Activated B cell treated with CpG ODN at 0.5 μM for 24 hours (primary cell): ENCODE measurements around the gene AOPEP. TPM values are rescaled to one million over a fixed set of nuclear protein-coding genes. Genes with fewer than 3 reads are reported as not detected.

Experiments used
- ATAC-seq: fragments of 200-7000 bp; cut with Tn5 transposase; one replicate; pipeline ENCODE4 v1.10.0; 2021; ENCODE audit warnings: low read depth, mild to moderate bottlenecking, moderate library complexity
- CTCF ChIA-PET: fragments of 350-600 bp; sonication (Branson Sonifier 250); formaldehyde crosslinking; loops from one replicate; lab custom pipeline; 2021; ENCODE audit warnings: antibody characterized with exemption; lab: Charles Lee
- POLR2A ChIA-PET: fragments of 350-600 bp; sonication (Branson Sonifier 250); formaldehyde crosslinking; loops from one replicate; lab custom pipeline; 2021; ENCODE audit warnings: antibody characterized with exemption; lab: Charles Lee
- DNase-seq: peaks from one replicate; pipeline ENCODE4 v3.0.0; 2022
- H3K27ac Mint-ChIP-seq: one replicate; pipeline ENCODE4 v1.8.0; 2020; ENCODE audit warnings: mixed read lengths
- H3K27me3 Mint-ChIP-seq: one replicate; pipeline ENCODE4 v1.8.0; 2021; ENCODE audit warnings: mixed read lengths
- H3K36me3 Mint-ChIP-seq: one replicate; pipeline ENCODE4 v1.8.0; 2021; ENCODE audit warnings: low read depth, mixed read lengths
- H3K4me1 Mint-ChIP-seq: one replicate; pipeline ENCODE4 v1.8.0; 2021; ENCODE audit warnings: mixed read lengths
- H3K4me3 Mint-ChIP-seq: one replicate; pipeline ENCODE4 v1.8.0; 2020; ENCODE audit warnings: mild to moderate bottlenecking, mixed read lengths
- H3K9me3 Mint-ChIP-seq: one replicate; pipeline ENCODE4 v1.8.0; 2020; ENCODE audit warnings: mixed read lengths
- CTCF ChIP-seq: fragments of 200-600 bp; IDR thresholded peaks from one replicate; pipeline ENCODE4 v1.8.0; 2022; ENCODE audit warnings: antibody characterized with exemption, mild to moderate bottlenecking
- intact Hi-C: fragments of 100-400 bp; cut with micrococcal nuclease; formaldehyde crosslinking; loops from one replicate; pipeline ENCODE4 v1.15.1; 2024
- total RNA-seq: library from RNA; stranded (reverse); gene quantifications from 2 replicates; pipeline ENCODE4 v1.2.3, GENCODE V29; 2022

AOPEP gene
- total RNA-seq, 1 donor from 2014 or later = 20.4 TPM

- ATAC-seq (no peak), DNase-seq (no peak)
- Mint-ChIP-seq H3K4me3 (no peak overlapping the region), H3K27me3 (no peaks in the 10 kb centered on the region), H3K9me3 (no peaks in the 10 kb centered on the region), H3K27ac (no peak overlapping the region), H3K36me3 (peaks cover 1% of the 10 kb centered on the region), H3K4me1 (peaks cover 18% of the 10 kb centered on the region)
- POLR2A ChIA-PET = no interaction called here
- CTCF ChIA-PET = no interaction called here
- TF ChIP-seq CTCF = no peak
- intact Hi-C loops = no loop called here
These were observed 223.6 kb downstream of the AOPEP start for GRCh38 chr9:94950040-94950578.

- no peaks in the 10 kb centered on the region for H3K27me3 Mint-ChIP-seq
- POLR2A ChIA-PET = no interaction called here
- H3K36me3 Mint-ChIP-seq = peaks cover 7% of the 10 kb centered on the region
- no peaks in the 10 kb centered on the region for H3K9me3 Mint-ChIP-seq
- CTCF ChIA-PET = no interaction called here
- peaks cover 18% of the 10 kb centered on the region for H3K4me1 Mint-ChIP-seq
- DNase-seq (no peak), ATAC-seq (no peak)
- no peak overlapping the region for H3K4me3 Mint-ChIP-seq
- intact Hi-C loops = no loop called here
- no peak overlapping the region for H3K27ac Mint-ChIP-seq
- no peak for TF ChIP-seq CTCF
These were observed 224.3 kb downstream of the AOPEP start for GRCh38 chr9:94950579-94951323.

GRCh38 chr9:94951324-94952135 lies 225.0 kb downstream of the AOPEP start:
- H3K9me3 Mint-ChIP-seq = no peaks in the 10 kb centered on the region
- H3K4me3 Mint-ChIP-seq = no peak overlapping the region
- intact Hi-C loops = no loop called here
- H3K4me1 Mint-ChIP-seq = peaks cover 18% of the 10 kb centered on the region
- POLR2A ChIA-PET = no interaction called here
- CTCF ChIA-PET = interaction anchor here (0.6 kb wide), 1 partner anchor 44 kb away, joined by 4 read pairs; no protein-coding TSS in a partner anchor
- DNase-seq (no peak), ATAC-seq (no peak)
- peaks cover 15% of the 10 kb centered on the region for H3K36me3 Mint-ChIP-seq
- H3K27ac Mint-ChIP-seq = no peak overlapping the region
- H3K27me3 Mint-ChIP-seq = no peaks in the 10 kb centered on the region
- TF ChIP-seq CTCF = no peak

GRCh38 chr9:94952565-94953373 lies 226.3 kb downstream of the AOPEP start:
- ATAC-seq (peak; percentile 49), DNase-seq (no peak)
- H3K4me3 Mint-ChIP-seq = no peak overlapping the region
- H3K27ac Mint-ChIP-seq = no peak overlapping the region
- intact Hi-C loops = no loop called here
- no peak for TF ChIP-seq CTCF
- H3K4me1 Mint-ChIP-seq = peaks cover 18% of the 10 kb centered on the region
- H3K27me3 Mint-ChIP-seq = no peaks in the 10 kb centered on the region
- POLR2A ChIA-PET = interaction anchor here (0.6 kb wide), 1 partner anchor 10 kb away, joined by 3 read pairs; no protein-coding TSS in a partner anchor
- no peaks in the 10 kb centered on the region for H3K9me3 Mint-ChIP-seq
- H3K36me3 Mint-ChIP-seq = peaks cover 18% of the 10 kb centered on the region
- CTCF ChIA-PET = no interaction called here
